Measurements from ENCODE around the gene UNC13C.

UNC13C gene

GRCh38 chr15:54280726-54281125 lies 302.5 kb downstream of the UNC13C start:
- no peak for TF ChIP-seq CTCF (IDR thresholded peaks at IDR 0.05)

GRCh38 chr15:54282228-54282836 lies 304.1 kb downstream of the UNC13C start:
- TF ChIP-seq CTCF (IDR thresholded peaks at IDR 0.05), result no peak

GRCh38 chr15:54288049-54288448 lies 309.8 kb downstream of the UNC13C start:
- TF ChIP-seq CTCF (IDR thresholded peaks at IDR 0.05), result no peak

GRCh38 chr15:54289590-54290136 lies 311.4 kb downstream of the UNC13C start:
- TF ChIP-seq CTCF (IDR thresholded peaks at IDR 0.05), result no peak

GRCh38 chr15:54298396-54298795 lies 320.2 kb downstream of the UNC13C start:
- TF ChIP-seq CTCF (IDR thresholded peaks at IDR 0.05), result no peak

- no peak for TF ChIP-seq CTCF (IDR thresholded peaks at IDR 0.05)
These were observed 326.1 kb downstream of the UNC13C start for GRCh38 chr15:54304321-54304720.

- no peak for TF ChIP-seq CTCF (IDR thresholded peaks at IDR 0.05)
These were observed 326.9 kb downstream of the UNC13C start for GRCh38 chr15:54305138-54305537.

All from LNCAP (cell line).